GM10847 (cell line): ENCODE data around the gene IDH3G.

ENCODE experiments used
- POLR2A ChIP-seq: IDR thresholded peaks from 2 replicates; pipeline ENCODE4 v1.6.1; 2011; ENCODE audit not compliant: insufficient read length; ENCODE audit errors: extremely low read depth

The IDH3G gene

DNA sequence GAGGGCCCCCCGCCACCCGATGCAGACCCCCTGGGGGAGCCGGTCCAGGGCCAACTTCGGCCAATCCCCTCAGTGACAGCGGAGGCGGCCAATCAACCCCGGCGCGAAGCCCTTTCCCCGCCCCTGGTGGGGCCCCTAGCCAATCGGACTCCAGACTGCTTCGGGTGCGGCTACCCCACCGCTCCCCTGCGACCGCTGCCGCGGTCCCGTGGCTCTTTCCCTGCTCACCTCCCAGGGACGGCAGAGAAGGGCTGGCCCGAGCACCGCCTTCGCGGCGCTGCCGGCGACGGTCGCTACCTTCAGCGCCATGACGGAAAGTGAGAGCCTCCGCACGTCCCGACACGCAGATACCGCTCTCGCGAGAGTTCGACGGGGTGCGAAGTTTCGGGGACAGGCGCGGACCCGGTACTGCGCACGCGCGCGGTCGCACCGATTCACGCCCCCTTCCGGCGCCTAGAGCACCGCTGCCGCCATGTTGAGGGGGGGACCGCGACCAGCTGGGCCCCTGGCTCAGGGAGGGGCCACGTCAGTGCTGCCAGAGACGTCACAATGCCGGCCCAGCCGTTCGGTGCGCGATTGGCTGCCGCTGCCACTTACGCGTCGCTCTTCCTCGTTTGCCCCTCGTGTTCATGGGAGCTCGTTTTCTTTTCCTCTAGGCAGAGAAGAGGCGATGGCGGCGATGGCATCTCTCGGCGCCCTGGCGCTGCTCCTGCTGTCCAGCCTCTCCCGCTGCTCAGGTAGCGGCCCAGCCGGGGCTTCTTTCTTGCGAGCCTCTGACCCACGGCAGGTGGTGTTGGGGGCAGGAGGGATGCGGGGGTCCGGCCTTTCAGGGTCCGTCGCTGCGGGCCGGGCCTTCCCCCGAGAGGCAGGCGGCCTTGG is at the start of gene IDH3G, which contains the start of gene SSR4:
TSS of gene IDH3G (minus strand) at position 358 of the 879 bp plus-strand sequence. CDS start at position 309, 49 bp downstream.
TSS of gene SSR4 (plus strand) at position 651 of the 879 bp plus-strand sequence. CDS start at position 671, 20 bp downstream.
- peak; percentile 52 for TF ChIP-seq POLR2A

DNA sequence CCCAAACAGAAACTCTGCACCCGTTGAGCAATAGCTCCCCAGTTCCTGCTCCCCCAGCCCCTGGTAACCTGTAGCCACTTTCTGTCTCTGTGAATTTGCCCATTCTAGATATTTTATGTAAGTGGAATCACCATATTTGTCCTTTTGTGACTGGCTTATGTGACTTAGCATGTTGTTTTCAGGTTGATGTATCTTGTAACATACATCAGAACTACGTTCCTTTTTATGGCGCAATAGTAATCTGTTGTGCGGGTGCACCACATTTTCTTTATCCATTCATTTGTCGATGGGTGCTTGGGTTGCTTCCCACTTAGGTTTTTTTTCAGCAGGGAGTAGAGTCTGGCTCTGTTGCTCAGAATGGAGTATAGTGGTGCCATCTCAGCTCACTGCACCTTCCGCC is 42.7 kb upstream of the IDH3G start:
- no peak for TF ChIP-seq POLR2A

DNA sequence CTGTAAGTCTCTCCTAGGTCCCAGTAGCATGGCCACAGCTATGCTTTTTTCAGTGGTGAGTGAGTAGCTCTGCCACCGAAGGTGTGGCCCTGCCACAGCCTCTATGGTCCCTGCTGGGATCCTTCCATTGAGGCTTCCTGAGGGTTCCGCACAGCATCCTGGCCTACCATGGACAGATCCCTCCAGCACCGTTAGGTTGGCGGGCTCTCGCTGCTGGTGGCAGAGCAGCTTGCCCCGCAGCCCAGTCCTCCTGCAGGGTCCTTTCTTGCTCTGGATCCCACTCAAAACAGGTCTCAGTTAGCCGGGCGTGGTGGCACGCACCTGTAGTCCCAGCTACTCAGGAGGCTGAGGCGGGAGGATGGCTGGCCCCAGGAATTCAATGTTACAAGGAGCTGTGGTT is 38.6 kb upstream of the IDH3G start:
- TF ChIP-seq POLR2A = no peak

DNA sequence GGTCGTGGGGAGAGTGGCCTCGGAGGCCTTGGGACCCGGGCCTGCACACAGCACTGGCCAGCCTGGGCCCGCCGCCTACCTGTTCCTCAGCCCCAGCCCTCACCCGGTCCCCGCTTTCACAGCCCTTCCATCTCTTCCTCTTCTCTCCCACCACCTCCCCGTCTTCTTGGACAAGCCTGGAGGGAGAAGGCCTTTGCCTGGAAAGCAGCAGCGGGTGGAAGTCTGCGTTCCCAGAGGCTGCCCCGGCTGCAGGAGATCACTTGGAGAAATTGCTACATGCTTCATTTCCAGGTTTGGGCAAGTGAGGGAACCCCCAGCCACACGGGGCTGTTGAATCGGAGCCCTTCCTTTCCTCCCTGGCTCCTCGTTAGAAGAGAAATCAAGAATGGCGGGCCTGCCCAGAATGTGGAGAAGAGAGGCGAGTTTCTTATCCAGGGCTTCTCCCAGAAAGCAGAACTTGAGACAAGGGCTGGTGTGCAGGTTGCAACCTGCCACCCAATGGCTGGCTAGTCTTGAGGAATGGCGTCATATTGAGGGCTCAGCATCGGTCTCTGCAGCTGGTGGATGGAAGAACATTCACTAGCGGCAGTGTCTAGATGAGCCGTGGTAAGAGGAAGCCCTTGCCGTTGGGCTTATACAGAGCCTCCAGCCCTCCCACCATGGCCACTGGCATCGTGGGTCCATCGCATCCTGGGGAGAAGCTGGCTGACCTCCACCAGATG is 37.4 kb upstream of the IDH3G start:
- TF ChIP-seq POLR2A = no peak

DNA sequence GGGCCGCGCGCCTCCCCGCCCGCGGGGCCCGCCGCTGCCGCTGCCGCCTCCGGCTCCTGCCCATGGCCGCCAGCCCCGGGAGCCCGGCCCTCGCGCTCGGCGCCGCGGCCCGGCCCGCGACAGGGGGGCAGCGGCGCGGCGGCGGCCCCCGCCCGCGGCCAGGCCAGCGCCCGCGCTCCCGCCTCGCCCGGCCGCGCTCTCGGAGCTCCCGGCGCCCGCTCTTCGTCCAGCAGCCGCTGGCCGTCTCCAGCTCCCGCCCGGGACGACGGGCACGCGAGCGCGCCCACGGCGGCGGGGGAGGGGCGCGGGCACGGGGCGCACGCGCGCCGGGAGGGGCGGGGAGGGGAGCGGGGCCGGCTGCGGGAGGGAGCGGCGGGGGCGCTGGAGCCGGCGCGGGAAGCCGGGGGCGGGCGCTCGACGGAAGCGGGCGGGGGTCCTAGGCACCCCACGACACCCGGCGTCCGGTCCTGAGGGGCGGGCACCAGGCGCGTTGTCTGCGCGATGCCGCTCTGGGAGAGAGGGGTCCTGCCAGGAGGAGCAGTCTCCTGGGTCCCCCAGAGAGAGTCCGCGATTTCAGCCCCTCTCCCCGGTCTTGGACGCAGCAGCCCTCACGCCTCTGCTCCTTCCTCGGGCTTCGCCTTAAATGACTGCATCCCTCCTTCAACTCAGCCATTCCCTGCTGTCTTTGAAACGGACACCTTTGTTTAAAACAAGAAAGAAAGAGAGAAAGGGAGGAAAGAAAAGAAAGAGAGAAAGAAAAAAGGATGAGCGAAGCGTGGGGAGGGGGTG is 36.7 kb upstream of the IDH3G start:
- no peak for TF ChIP-seq POLR2A

DNA sequence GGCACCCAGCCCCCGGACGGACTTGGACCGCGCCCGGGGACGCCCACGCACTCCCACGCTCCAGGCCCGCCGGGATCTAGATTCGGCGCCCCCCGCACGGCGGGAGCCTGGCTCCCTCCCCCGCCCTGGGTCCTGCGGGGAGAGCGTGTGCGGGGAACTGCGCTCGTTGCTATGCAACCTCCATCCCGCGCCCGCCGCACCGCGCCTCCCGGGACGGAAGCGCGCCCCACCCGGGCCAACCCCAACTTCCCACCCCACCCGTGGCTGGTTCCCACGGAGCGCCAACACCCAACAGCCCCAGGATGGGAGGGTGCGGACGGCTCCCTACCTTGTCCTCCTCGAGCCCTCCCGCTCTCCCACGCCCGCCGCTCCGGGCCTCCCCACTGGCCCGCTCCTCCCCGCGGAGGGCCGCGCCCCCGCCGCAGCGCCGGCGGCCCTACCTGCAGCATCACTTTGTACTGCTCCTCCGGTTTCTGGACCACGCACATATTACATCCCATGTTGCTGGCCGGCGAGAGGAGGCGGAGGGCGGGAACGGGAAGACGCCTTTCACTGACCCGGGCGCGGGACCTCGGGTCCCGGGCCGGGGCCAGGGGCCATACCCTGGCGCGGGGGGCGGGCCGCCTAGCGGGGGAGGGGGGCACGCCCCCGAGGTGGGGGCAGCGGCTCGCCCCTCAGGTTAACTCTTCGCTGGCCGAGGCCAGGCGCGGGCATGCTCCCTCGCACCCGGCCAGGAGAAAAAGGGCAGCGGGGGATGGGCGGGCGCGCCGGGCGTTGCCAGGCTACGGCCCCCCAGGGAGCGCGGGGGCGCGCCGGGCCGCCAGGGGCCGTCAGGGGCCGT is 35.8 kb upstream of the IDH3G start, which contains the start of gene PDZD4:
TSS of gene PDZD4 (minus strand) at position 746 of the 841 bp plus-strand sequence. CDS start at position 500, 246 bp downstream.
- no peak for TF ChIP-seq POLR2A

DNA sequence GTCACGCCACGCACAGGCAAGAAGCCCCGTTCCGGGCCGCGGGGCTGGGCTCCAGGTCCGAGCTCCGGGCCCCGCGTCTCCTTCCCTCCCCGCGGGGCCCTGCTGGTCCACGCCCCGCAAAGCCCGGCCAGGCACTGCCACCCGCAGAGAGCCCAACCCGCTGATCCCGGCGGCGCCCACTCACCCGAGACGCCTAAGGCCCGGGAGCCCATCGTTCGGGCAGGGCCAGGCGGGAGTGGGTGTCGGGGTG is 35.3 kb upstream of the IDH3G start:
- TF ChIP-seq POLR2A = no peak

DNA sequence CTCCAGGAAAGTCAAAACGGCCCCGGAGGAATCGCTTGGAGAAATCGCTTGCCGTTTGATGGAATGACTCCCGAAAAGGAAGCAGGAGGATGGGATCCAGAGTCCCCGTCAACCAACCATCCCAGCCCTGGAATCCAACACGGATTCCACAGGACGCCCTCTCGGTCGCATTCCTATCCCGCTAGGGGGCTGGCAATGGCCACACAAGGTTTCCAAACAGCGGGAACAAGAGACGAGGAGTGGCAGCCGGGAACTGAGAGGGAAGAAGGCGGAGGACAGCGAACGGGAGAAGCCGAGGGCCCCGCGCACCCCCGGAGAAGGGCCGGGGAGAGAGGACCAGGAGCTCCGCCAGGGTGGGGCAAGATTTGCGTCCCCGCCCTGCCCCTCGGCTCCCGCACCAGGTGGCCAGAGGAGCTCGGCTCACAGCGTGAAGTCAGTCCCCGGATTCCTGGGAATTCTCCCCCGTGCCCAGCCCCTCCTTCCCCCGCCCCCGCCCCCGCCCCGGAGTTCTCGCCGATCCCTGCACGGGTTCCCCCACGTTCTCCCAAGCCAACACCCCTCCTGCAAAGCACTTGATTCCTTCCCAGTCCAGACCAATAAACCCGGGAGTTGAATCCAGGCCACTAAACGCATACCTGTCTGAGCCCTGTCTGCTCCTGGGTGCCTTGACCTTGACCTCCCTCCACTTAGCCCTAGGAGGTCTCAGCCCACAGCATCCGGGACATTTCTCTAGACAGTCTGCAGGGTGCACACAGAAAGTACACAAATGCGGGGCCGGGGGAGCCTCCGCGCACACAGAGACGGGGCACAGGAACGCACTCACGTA is 34.8 kb upstream of the IDH3G start:
- TF ChIP-seq POLR2A = no peak

DNA sequence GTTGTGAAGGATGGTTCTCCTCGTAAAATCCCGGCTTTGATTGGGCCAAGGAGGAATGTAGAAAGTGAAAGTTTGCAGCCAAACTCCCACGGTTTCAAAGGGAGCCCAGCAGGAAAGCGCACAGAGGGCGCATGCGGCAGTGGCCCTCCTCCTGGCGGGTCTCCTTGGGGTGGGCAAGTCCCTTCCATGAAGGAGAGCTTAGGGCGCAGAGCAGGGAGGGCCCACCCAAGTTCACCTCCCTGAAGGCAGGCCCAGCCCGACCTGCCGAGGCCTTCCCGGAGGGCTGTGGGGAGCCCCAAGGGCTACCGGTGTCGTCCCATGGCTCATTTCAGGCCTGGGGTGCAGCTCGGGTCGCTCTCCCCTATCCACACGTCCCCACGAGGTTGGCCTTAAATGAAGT is 34.1 kb upstream of the IDH3G start:
- no peak for TF ChIP-seq POLR2A

DNA sequence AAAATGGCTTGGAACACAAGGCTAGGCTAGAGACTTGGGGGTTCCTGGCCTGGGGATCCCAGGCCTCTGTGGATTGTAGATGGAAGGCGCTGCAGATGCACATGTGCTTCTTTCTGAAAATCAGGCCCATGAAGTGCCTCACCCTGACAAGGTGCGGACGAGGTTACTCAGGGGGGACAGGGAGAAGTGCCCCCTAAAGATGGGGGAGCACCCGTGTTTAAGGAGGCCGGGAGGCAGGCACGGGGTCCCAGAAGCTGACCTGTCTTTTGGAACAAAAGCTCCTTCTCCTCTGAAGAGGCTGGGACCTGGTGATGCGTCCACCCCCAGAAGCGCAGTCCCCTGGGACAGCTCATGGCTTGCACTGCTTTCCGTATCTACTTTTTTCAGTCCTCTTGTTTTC is 33.7 kb upstream of the IDH3G start:
- no peak for TF ChIP-seq POLR2A

DNA sequence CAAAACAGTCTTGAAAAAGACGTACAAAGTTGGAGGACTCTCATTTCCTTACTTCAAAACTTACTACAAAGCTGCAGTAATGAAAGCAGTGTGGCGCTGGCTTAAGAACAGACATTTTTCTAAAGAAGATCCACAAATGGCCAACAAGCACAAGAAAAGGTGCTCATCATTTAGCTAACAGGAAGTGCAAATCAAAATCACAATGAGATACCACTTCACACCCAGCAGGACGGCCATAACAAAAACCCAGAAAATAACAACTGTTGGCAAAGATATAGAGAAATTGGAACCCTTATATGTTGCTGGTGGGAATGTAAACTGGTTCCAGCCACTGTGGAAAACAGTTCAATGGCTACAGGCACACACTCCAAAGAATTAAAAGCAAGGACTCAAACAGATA is 32.8 kb upstream of the IDH3G start:
- no peak for TF ChIP-seq POLR2A

DNA sequence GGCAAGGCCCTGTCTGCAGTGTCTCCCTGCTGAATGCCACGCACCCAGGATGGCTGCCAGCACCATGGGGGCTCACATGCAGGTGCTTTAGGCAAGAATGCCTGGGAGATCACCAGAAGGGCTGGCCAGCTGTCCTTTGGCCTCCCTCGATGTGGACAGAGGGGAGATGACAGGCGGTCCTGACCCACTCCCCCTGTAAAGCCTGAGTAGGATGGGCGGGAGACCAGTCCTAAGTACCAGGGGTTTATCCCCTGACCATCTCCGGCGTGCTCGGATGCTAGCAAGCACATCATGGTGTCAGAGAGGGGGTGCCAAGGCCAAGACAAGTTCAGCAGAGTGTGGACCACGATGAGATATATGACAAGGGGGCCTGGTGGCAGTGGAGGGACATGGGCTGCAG is 30.9 kb upstream of the IDH3G start:
- no peak for TF ChIP-seq POLR2A

DNA sequence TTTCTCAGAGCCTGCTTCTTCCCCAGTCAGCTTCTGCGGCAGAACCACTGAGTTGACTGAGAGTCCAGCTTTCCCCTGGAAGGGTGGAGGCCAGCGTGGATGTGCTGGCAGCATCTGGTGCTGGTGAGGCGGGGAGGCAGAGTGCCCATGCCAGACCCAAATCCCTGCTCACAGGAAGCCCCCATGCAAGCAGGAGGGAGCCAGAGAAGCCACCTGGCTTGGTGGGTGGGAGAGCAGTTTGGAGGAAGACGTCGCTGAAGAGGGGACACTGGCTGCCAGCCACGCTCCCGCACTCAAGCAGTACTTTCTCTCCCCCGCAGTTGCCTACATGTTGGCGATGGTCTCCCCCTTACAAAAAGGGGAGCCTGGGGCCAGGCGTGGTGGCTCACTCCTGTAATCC is 30.2 kb upstream of the IDH3G start:
- TF ChIP-seq POLR2A = no peak

DNA sequence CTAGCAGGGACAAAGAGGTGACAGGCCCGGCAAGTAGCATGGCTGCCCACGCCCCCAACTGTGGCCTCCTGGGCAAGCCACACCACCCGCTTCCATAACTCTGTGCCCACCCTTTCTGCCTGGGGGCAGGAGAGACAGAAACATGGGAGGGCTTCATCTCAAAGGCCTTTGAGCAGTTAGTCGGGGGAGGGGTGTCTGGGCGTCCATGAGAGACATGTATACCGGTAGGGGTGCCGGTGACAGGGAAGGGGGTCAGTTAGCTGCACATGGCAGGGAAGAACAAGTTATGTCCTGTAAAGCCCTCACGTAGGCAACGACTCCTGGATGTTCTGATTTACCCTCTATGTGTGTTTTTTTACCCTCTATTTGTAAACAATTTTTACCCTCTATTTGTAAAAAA is 26.9 kb upstream of the IDH3G start:
- no peak for TF ChIP-seq POLR2A

DNA sequence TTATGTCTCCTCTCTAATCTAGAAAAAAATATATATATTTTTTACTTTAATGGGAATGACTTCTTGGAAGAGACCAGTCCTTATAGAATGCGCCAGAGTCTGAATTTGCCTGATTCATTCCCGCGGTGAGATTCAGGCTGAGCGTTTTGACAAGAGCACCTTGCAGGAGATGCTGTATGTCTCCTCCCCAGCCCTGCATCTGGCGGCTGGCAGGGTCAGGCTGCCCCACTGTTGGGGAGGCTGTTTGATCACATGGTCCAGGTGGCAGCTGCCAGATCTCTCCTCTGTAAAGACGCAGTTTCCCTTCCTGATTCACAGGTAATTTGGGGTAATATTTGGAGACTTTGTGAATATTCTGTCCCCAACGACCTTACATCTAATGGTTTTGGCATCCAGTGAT is 26.4 kb upstream of the IDH3G start:
- TF ChIP-seq POLR2A = no peak
